CD14-positive monocyte (primary cell): Measurements from ENCODE around the gene CRCP. TPM values are rescaled to one million over a fixed set of nuclear protein-coding genes. Genes with fewer than 3 reads are reported as not detected.
A peak's percentile ranks its signal among the peaks of the same experiment; 100 is the strongest.

Source experiments
- DNase-seq, 3 donors: peaks; one replicate each; pipeline ENCODE4 v3.0.0-alpha.2; 2011 to 2022
- H2AFZ ChIP-seq: 2 replicates; pipeline ENCODE4 v1.6.0; 2012; ENCODE audit warnings: mild to moderate bottlenecking, low read depth, low read length, inconsistent platforms; ENCODE audit not compliant: insufficient read depth, poor library complexity, severe bottlenecking
- H3K27ac ChIP-seq, 2 donors: 1 replicate in 1 of 2; 2 replicates in 1 of 2; pipeline ENCODE4 v1.5.1; 2012 to 2013; ENCODE audit warnings: low read length in 2 of 2, control low read depth in 1 of 2, inconsistent platforms in 1 of 2, low read depth in 1 of 2, mild to moderate bottlenecking in 1 of 2
- H3K27me3 ChIP-seq, 2 donors: one replicate each; pipeline versions ENCODE4 v1.6.0 to v1.6.1; 2011 to 2013; ENCODE audit warnings: low read length in 2 of 2; ENCODE audit not compliant: control insufficient read depth in 2 of 2, insufficient read depth in 2 of 2
- H3K36me3 ChIP-seq, 2 donors: replicated peaks in 1 of 2; 1 replicate in 1 of 2; 2 replicates in 1 of 2; pipeline versions ENCODE4 v1.5.1 to v1.6.1; 2012 to 2013; ENCODE audit warnings: low read length in 2 of 2, control low read depth in 1 of 2, inconsistent platforms in 1 of 2, mild to moderate bottlenecking in 1 of 2; ENCODE audit not compliant: insufficient read depth in 2 of 2, control insufficient read depth in 1 of 2
- H3K4me1 ChIP-seq, 2 donors: 1 replicate in 1 of 2; 2 replicates in 1 of 2; pipeline versions ENCODE4 v1.5.1 to v1.6.1; 2012 to 2013; ENCODE audit warnings: low read length in 2 of 2, control low read depth in 1 of 2, inconsistent platforms in 1 of 2, mild to moderate bottlenecking in 1 of 2, moderate library complexity in 1 of 2; ENCODE audit not compliant: insufficient read depth in 2 of 2, control insufficient read depth in 1 of 2
- H3K4me2 ChIP-seq: replicated peaks from 2 replicates; pipeline ENCODE3; 2012; ENCODE audit warnings: low read length, moderate library complexity, mild to moderate bottlenecking; ENCODE audit not compliant: poor library complexity, severe bottlenecking; ENCODE audit errors: extremely low read depth
- H3K4me3 ChIP-seq, 3 experiments: fragments of 200-600 bp in 1 of 3; sonication (generic) in 1 of 3; replicated peaks in 1 of 3; 1 replicate in 2 of 3; 2 replicates in 1 of 3; pipeline ENCODE4 v1.5.1; 2011 to 2013; ENCODE audit warnings: low read length in 3 of 3, mild to moderate bottlenecking in 3 of 3, control low read depth in 2 of 3, low read depth in 2 of 3, inconsistent platforms in 1 of 3, moderate library complexity in 1 of 3
- H3K79me2 ChIP-seq: 2 replicates; pipeline ENCODE4 v1.6.0; 2012; ENCODE audit warnings: mild to moderate bottlenecking, control low read depth, inconsistent platforms, low read length, moderate library complexity; ENCODE audit not compliant: insufficient read depth
- H3K9ac ChIP-seq: 2 replicates; pipeline ENCODE4 v1.6.0; 2017; ENCODE audit warnings: low read length, mild to moderate bottlenecking; ENCODE audit not compliant: insufficient read depth, poor library complexity, severe bottlenecking
- H3K9me3 ChIP-seq, 2 donors: replicated peaks in 1 of 2; 1 replicate in 1 of 2; 2 replicates in 1 of 2; pipeline versions ENCODE4 v1.5.1 to v1.6.1; 2012 to 2013; ENCODE audit warnings: low read length in 2 of 2, control low read depth in 1 of 2; ENCODE audit not compliant: control insufficient read depth in 1 of 2, insufficient read depth in 1 of 2
- H4K20me1 ChIP-seq: 2 replicates; pipeline ENCODE4 v1.6.0; 2012; ENCODE audit warnings: mild to moderate bottlenecking, low read length, control low read depth, moderate library complexity; ENCODE audit not compliant: insufficient read depth
- H3K27ac Mint-ChIP-seq, 7 donors: one replicate each; pipeline ENCODE4 v1.8.0; 2020; ENCODE audit warnings: mild to moderate bottlenecking in 7 of 7, mixed read lengths in 7 of 7, moderate library complexity in 6 of 7, inconsistent platforms in 2 of 7
- H3K27me3 Mint-ChIP-seq, 3 donors: one replicate each; pipeline ENCODE4 v1.8.0; 2021 to 2022; ENCODE audit warnings: low read depth in 3 of 3, mild to moderate bottlenecking in 3 of 3, mixed read lengths in 3 of 3, moderate library complexity in 3 of 3, inconsistent platforms in 1 of 3
- H3K36me3 Mint-ChIP-seq, 2 donors: one replicate each; pipeline ENCODE4 v1.8.0; 2020; ENCODE audit warnings: mixed read lengths in 2 of 2, inconsistent platforms in 1 of 2, mild to moderate bottlenecking in 1 of 2
- H3K4me1 Mint-ChIP-seq: one replicate; pipeline ENCODE4 v1.8.0; 2020; ENCODE audit warnings: mild to moderate bottlenecking, mixed read lengths
- H3K4me3 Mint-ChIP-seq, 2 donors: one replicate each; pipeline ENCODE4 v1.8.0; 2020; ENCODE audit warnings: mild to moderate bottlenecking in 2 of 2, mixed read lengths in 2 of 2, moderate library complexity in 1 of 2
- H3K9me3 Mint-ChIP-seq, 7 donors: one replicate each; pipeline ENCODE4 v1.8.0; 2020 to 2022; ENCODE audit warnings: mixed read lengths in 7 of 7, mild to moderate bottlenecking in 6 of 7, moderate library complexity in 6 of 7, inconsistent platforms in 2 of 7
- CTCF ChIP-seq: fragments of 200-600 bp; IDR thresholded peaks from one replicate; pipeline ENCODE4 v1.8.0; 2022; ENCODE audit warnings: antibody characterized with exemption, mild to moderate bottlenecking
- WGBS: methylation state at CpG from one replicate; pipeline ENCODE4 v1.1.5; 2013; ENCODE audit warnings: missing lambda C conversion rate; ENCODE audit not compliant: insufficient coverage; 5-methylcytosine and 5-hydroxymethylcytosine counted together
- intact Hi-C, 2 donors: fragments of 100-400 bp; cut with micrococcal nuclease; formaldehyde crosslinking; loops; one replicate each; pipeline versions ENCODE4 v1.15.0 to v1.15.1; 2023
- polyA plus RNA-seq, 3 donors: library from polyadenylated mRNA; depleted of rRNA in 1 of 3; unstranded in 2 of 3; stranded (reverse) in 1 of 3; fragments of 300-500 nt in 2 of 3; fragments of >200 nt in 1 of 3; fragmentation: Illumina TruSeq in 2 of 3; gene quantifications; 1 replicate in 2 of 3; 2 replicates in 1 of 3; pipeline ENCODE4 v1.2.3, GENCODE V29; 2012 to 2021

The CRCP gene
- polyA plus RNA-seq, 3 donors = 14.0 to 19.9 (median 15.5) TPM

- Histone ChIP-seq H3K36me3 (peaks cover 22 to 65% of the 10 kb centered on the region in 2 donors), H3K9ac (no peak overlapping the region), H3K9me3 (no peaks in the 10 kb centered on the region), H3K27ac (no peak overlapping the region), H3K4me2 (no peak overlapping the region), H2AFZ (no peak overlapping the region), H3K4me1 (peaks cover under 1 to 2% of the 10 kb centered on the region in 2 donors), H4K20me1 (peaks cover 3% of the 10 kb centered on the region), H3K79me2 (peaks cover 17% of the 10 kb centered on the region), H3K4me3 (no peak overlapping the region), H3K27me3 (no peaks in the 10 kb centered on the region)
- 92% methylated on average over 4 of the region's 6 CpGs for WGBS
- Mint-ChIP-seq H3K4me3 (no peak overlapping the region), H3K27me3 (peaks cover 0 to 2% (median 0%) of the 10 kb centered on the region in 3 donors), H3K9me3 (no peaks in the 10 kb centered on the region), H3K4me1 (peaks cover 4% of the 10 kb centered on the region), H3K27ac (peak overlapping the region in 1 of 7 donors; percentile 1), H3K36me3 (peaks cover 38 to 62% of the 10 kb centered on the region in 2 donors)
- no peak for DNase-seq
- intact Hi-C loops = no loop called here
- TF ChIP-seq CTCF = no peak
Measured at GRCh38 chr7:66082083-66082482, 32.6 kb upstream of the CRCP start.

GRCh38 chr7:66082886-66083415 lies 31.7 kb upstream of the CRCP start:
- 97% methylated on average over 15 of the region's 16 CpGs for WGBS

More at GRCh38 chr7:66082886-66083415, 31.7 kb upstream of the CRCP start:
- Mint-ChIP-seq H3K36me3 (peaks cover 36 to 67% of the 10 kb centered on the region in 2 donors), H3K4me1 (no peaks in the 10 kb centered on the region), H3K9me3 (no peaks in the 10 kb centered on the region), H3K27ac (peak overlapping the region in 2 of 7 donors; percentile 43 to 50), H3K27me3 (peaks cover 0 to 2% (median 0%) of the 10 kb centered on the region in 3 donors), H3K4me3 (no peak overlapping the region)
- Histone ChIP-seq H2AFZ (no peak overlapping the region), H3K9ac (no peak overlapping the region), H3K9me3 (no peaks in the 10 kb centered on the region), H3K27me3 (no peaks in the 10 kb centered on the region), H3K79me2 (peaks cover 11% of the 10 kb centered on the region), H3K4me2 (no peak overlapping the region), H3K36me3 (peaks cover 28 to 71% of the 10 kb centered on the region in 2 donors), H4K20me1 (peaks cover 3% of the 10 kb centered on the region), H3K4me1 (no peaks in the 10 kb centered on the region), H3K4me3 (no peak overlapping the region), H3K27ac (no peak overlapping the region)
- intact Hi-C loops = no loop called here
- TF ChIP-seq CTCF = no peak
- DNase-seq = no peak
